ENCODE measurements around the gene COIL.

Gene COIL

GRCh38 chr17:56899403-56899802 lies 61.4 kb downstream of the COIL start:
- H3K27ac ChIP-seq (ENCODE audit: low read depth, low read length): no peak overlapping the region
- no peaks in the 10 kb centered on the region for H3K9me3 ChIP-seq (ENCODE audit: low read length)
- H3K9ac ChIP-seq (ENCODE audit: low read length): no peak overlapping the region
- H3K27me3 ChIP-seq (ENCODE audit: control insufficient read depth in 1 of 2, insufficient read depth in 2 of 2, low read length in 2 of 2): no peaks in the 10 kb centered on the region
- H3K4me3 ChIP-seq (ENCODE audit: low read depth in 1 of 2, low read length in 2 of 2): no peak overlapping the region
- H3K4me1 ChIP-seq (ENCODE audit: insufficient read depth, low read length): no peaks in the 10 kb centered on the region
- peaks cover 75% of the 10 kb centered on the region for H3K36me3 ChIP-seq (ENCODE audit: insufficient read depth, low read length)

DNA sequence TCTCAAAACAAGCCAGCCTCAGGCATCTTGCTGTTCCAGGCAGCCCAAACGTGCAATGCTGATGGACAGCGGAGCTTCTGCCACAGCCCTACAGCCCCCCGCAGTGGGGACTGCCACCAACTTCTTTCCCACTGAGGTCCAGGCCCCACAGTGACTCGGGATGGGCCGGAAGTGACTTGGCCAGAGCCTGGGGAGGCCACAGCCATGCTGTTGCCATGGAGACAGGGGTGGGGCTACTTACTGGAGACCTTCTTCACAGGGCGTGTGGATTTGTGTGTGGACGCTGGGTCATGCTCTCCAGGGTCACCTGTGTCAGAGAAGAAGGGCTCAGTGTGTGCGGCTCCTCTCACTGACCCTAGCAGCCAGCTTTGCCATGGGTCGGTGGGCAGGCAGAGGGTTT lies 62.0 kb downstream of the COIL start:
- Histone ChIP-seq H3K4me3 (ENCODE audit: low read depth in 1 of 2, low read length in 2 of 2) (no peak overlapping the region), H3K27me3 (ENCODE audit: control insufficient read depth in 1 of 2, insufficient read depth in 2 of 2, low read length in 2 of 2) (no peaks in the 10 kb centered on the region), H3K9ac (ENCODE audit: low read length) (no peak overlapping the region), H3K36me3 (ENCODE audit: insufficient read depth, low read length) (peaks cover 70% of the 10 kb centered on the region), H3K27ac (ENCODE audit: low read depth, low read length) (no peak overlapping the region), H3K9me3 (ENCODE audit: low read length) (no peaks in the 10 kb centered on the region), H3K4me1 (ENCODE audit: insufficient read depth, low read length) (no peaks in the 10 kb centered on the region)

- Histone ChIP-seq H3K27ac (ENCODE audit: low read depth, low read length) (no peak overlapping the region), H3K9ac (ENCODE audit: low read length) (no peak overlapping the region), H3K27me3 (ENCODE audit: control insufficient read depth in 1 of 2, insufficient read depth in 2 of 2, low read length in 2 of 2) (no peaks in the 10 kb centered on the region), H3K36me3 (ENCODE audit: insufficient read depth, low read length) (peaks cover 72% of the 10 kb centered on the region), H3K4me3 (ENCODE audit: low read depth in 1 of 2, low read length in 2 of 2) (no peak overlapping the region), H3K9me3 (ENCODE audit: low read length) (no peaks in the 10 kb centered on the region), H3K4me1 (ENCODE audit: insufficient read depth, low read length) (no peaks in the 10 kb centered on the region)
These were observed 63.0 kb downstream of the COIL start for GRCh38 chr17:56897646-56898424.

DNA sequence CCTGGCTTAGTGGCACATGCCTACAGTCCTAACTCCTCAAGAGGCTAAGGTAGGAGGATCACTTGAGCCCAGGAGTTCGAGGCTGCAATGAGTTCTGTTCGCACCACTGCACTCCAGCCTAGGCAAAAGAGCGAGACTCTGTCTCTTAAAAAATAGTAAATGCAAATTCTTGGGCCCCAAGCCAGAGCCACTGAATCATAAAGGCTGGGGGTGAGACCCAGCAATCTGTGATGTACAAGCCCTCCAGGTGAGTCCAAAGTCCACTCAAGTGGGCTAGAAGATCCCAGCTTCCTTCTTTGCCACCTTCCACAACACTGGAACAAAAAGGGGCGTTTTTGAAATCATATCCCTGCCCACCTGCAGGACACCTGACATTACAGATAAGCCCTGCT lies 63.9 kb downstream of the COIL start:
- H3K9me3 ChIP-seq (ENCODE audit: low read length): no peaks in the 10 kb centered on the region
- H3K4me3 ChIP-seq (ENCODE audit: low read depth in 1 of 2, low read length in 2 of 2): no peak overlapping the region
- H3K9ac ChIP-seq (ENCODE audit: low read length): no peak overlapping the region
- no peaks in the 10 kb centered on the region for H3K27me3 ChIP-seq (ENCODE audit: control insufficient read depth in 1 of 2, insufficient read depth in 2 of 2, low read length in 2 of 2)
- H3K4me1 ChIP-seq (ENCODE audit: insufficient read depth, low read length): no peaks in the 10 kb centered on the region
- H3K27ac ChIP-seq (ENCODE audit: low read depth, low read length): no peak overlapping the region
- H3K36me3 ChIP-seq (ENCODE audit: insufficient read depth, low read length): peaks cover 71% of the 10 kb centered on the region

- H3K4me1 ChIP-seq (ENCODE audit: insufficient read depth, low read length): no peaks in the 10 kb centered on the region
- peaks cover 71% of the 10 kb centered on the region for H3K36me3 ChIP-seq (ENCODE audit: insufficient read depth, low read length)
These were observed 64.5 kb downstream of the COIL start for GRCh38 chr17:56896217-56896967.

GRCh38 chr17:56894859-56895455 lies 65.9 kb downstream of the COIL start:
- no peak overlapping the region for H3K4me3 ChIP-seq (ENCODE audit: low read depth in 1 of 2, low read length in 2 of 2)
- no peak overlapping the region for H3K27ac ChIP-seq (ENCODE audit: low read depth, low read length)
- H3K36me3 ChIP-seq (ENCODE audit: insufficient read depth, low read length): peaks cover 72% of the 10 kb centered on the region
- no peaks in the 10 kb centered on the region for H3K27me3 ChIP-seq (ENCODE audit: control insufficient read depth in 1 of 2, insufficient read depth in 2 of 2, low read length in 2 of 2)
- no peak overlapping the region for H3K9ac ChIP-seq (ENCODE audit: low read length)
- no peaks in the 10 kb centered on the region for H3K4me1 ChIP-seq (ENCODE audit: insufficient read depth, low read length)
- H3K9me3 ChIP-seq (ENCODE audit: low read length): no peaks in the 10 kb centered on the region

More at GRCh38 chr17:56896217-56896967, 64.5 kb downstream of the COIL start:
- Histone ChIP-seq H3K27me3 (ENCODE audit: control insufficient read depth in 1 of 2, insufficient read depth in 2 of 2, low read length in 2 of 2) (no peaks in the 10 kb centered on the region), H3K9ac (ENCODE audit: low read length) (no peak overlapping the region), H3K9me3 (ENCODE audit: low read length) (no peaks in the 10 kb centered on the region), H3K27ac (ENCODE audit: low read depth, low read length) (no peak overlapping the region), H3K4me3 (ENCODE audit: low read depth in 1 of 2, low read length in 2 of 2) (no peak overlapping the region)

GRCh38 chr17:56893503-56893902 lies 67.3 kb downstream of the COIL start:
- H3K4me1 ChIP-seq (ENCODE audit: insufficient read depth, low read length): no peaks in the 10 kb centered on the region
- no peaks in the 10 kb centered on the region for H3K27me3 ChIP-seq (ENCODE audit: control insufficient read depth in 1 of 2, insufficient read depth in 2 of 2, low read length in 2 of 2)
- no peak overlapping the region for H3K4me3 ChIP-seq (ENCODE audit: low read depth in 1 of 2, low read length in 2 of 2)
- H3K36me3 ChIP-seq (ENCODE audit: insufficient read depth, low read length): peaks cover 63% of the 10 kb centered on the region
- no peaks in the 10 kb centered on the region for H3K9me3 ChIP-seq (ENCODE audit: low read length)
- no peak overlapping the region for H3K9ac ChIP-seq (ENCODE audit: low read length)
- no peak overlapping the region for H3K27ac ChIP-seq (ENCODE audit: low read depth, low read length)

GRCh38 chr17:56892333-56892732 lies 68.5 kb downstream of the COIL start:
- Histone ChIP-seq H3K27ac (ENCODE audit: low read depth, low read length) (no peak overlapping the region), H3K9ac (ENCODE audit: low read length) (no peak overlapping the region), H3K27me3 (ENCODE audit: control insufficient read depth in 1 of 2, insufficient read depth in 2 of 2, low read length in 2 of 2) (no peaks in the 10 kb centered on the region), H3K4me3 (ENCODE audit: low read depth in 1 of 2, low read length in 2 of 2) (no peak overlapping the region), H3K36me3 (ENCODE audit: insufficient read depth, low read length) (peaks cover 57% of the 10 kb centered on the region), H3K4me1 (ENCODE audit: insufficient read depth, low read length) (no peaks in the 10 kb centered on the region), H3K9me3 (ENCODE audit: low read length) (no peaks in the 10 kb centered on the region)

GRCh38 chr17:56891751-56892150 lies 69.1 kb downstream of the COIL start:
- H3K36me3 ChIP-seq (ENCODE audit: insufficient read depth, low read length): peaks cover 53% of the 10 kb centered on the region
- no peak overlapping the region for H3K9ac ChIP-seq (ENCODE audit: low read length)
- no peak overlapping the region for H3K27ac ChIP-seq (ENCODE audit: low read depth, low read length)
- no peaks in the 10 kb centered on the region for H3K4me1 ChIP-seq (ENCODE audit: insufficient read depth, low read length)
- no peaks in the 10 kb centered on the region for H3K9me3 ChIP-seq (ENCODE audit: low read length)
- H3K4me3 ChIP-seq (ENCODE audit: low read depth in 1 of 2, low read length in 2 of 2): no peak overlapping the region
- H3K27me3 ChIP-seq (ENCODE audit: control insufficient read depth in 1 of 2, insufficient read depth in 2 of 2, low read length in 2 of 2): no peaks in the 10 kb centered on the region

- Histone ChIP-seq H3K27ac (ENCODE audit: low read depth, low read length) (no peak overlapping the region), H3K4me1 (ENCODE audit: insufficient read depth, low read length) (no peaks in the 10 kb centered on the region), H3K27me3 (ENCODE audit: control insufficient read depth in 1 of 2, insufficient read depth in 2 of 2, low read length in 2 of 2) (no peaks in the 10 kb centered on the region), H3K9me3 (ENCODE audit: low read length) (no peaks in the 10 kb centered on the region), H3K36me3 (ENCODE audit: insufficient read depth, low read length) (peaks cover 50% of the 10 kb centered on the region), H3K9ac (ENCODE audit: low read length) (no peak overlapping the region), H3K4me3 (ENCODE audit: low read depth in 1 of 2, low read length in 2 of 2) (no peak overlapping the region)
These were observed 69.8 kb downstream of the COIL start for GRCh38 chr17:56890906-56891674.

DNA sequence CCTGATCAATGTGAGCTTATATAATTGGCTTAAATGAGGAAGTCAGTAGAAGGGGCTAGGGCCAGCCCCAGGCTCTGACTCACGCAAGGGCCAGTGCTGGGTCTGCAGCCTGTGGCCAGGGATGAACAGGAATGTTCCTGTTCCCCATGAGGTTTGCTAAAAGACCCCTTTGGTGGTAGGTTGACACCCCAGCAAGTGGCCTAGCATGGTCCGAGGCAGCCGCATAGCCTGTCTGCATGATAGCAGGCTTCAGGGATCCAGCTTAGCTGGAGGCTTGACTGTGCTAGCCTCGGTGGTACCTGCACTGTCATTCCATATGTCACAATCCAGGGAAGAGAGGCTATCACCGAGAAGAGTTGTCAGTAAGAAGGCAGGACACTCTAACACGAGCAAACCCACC lies 70.5 kb downstream of the COIL start:
- no peak overlapping the region for H3K27ac ChIP-seq (ENCODE audit: low read depth, low read length)
- no peak overlapping the region for H3K9ac ChIP-seq (ENCODE audit: low read length)
- H3K9me3 ChIP-seq (ENCODE audit: low read length): no peaks in the 10 kb centered on the region
- H3K4me1 ChIP-seq (ENCODE audit: insufficient read depth, low read length): no peaks in the 10 kb centered on the region
- H3K36me3 ChIP-seq (ENCODE audit: insufficient read depth, low read length): peaks cover 47% of the 10 kb centered on the region
- H3K4me3 ChIP-seq (ENCODE audit: low read depth in 1 of 2, low read length in 2 of 2): no peak overlapping the region
- no peaks in the 10 kb centered on the region for H3K27me3 ChIP-seq (ENCODE audit: control insufficient read depth in 1 of 2, insufficient read depth in 2 of 2, low read length in 2 of 2)

All from muscle layer of colon (tissue), 2 donors.